HG03108 (cell line): ENCODE measurements around the gene SAP30L.

Source experiments
- ATAC-seq: cut with Tn5 transposase; IDR thresholded peaks from one replicate; pipeline ENCODE4 v1.9.1; 2021; ENCODE audit warnings: moderate library complexity; ENCODE audit not compliant: unreplicated experiment

SAP30L gene

DNA sequence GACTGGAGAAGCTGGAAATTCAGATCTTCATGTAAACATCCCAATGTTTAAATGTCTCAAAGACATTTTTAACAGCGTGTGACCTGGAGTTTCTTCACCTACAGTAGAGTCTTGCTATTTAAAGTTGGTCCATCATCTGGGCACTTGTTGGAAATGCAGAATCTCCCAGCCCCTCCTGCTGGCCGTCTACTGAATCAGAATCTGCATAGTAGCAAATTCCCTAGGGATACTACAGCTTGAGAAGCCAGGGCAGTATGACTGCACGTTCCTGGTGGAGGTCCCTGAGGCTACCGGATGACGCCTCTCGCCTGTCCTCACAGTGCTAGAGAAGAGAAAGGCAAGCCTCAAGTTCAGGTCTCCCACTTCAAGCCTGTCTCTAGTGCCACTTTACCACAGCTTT is 15.7 kb downstream of the SAP30L start:
- no peak for ATAC-seq

DNA sequence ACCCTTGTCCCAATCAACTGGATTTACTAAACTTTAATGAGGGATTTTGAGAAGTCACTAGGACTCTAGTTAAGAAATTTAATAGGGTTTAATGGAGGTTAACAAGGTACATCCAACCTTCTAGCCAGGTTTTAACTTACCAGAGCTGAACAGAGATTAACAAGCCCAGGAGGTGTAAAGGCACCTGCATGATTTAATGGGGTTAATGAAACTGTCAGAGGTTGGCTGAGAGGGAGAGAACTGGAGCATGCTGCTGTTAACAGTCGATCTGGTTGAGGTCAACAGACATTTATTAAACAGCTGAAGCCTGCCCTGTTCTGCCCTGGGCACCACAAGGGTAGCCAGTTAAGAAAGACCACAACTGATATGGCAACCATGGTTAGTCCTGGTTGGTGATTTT is 18.6 kb downstream of the SAP30L start:
- ATAC-seq, result no peak

GRCh38 chr5:154465169-154465568 is 19.4 kb downstream of the SAP30L start:
- no peak for ATAC-seq

GRCh38 chr5:154466147-154466546 is 20.4 kb downstream of the SAP30L start:
- no peak for ATAC-seq

GRCh38 chr5:154466671-154467070 is 20.9 kb downstream of the SAP30L start:
- ATAC-seq, result no peak

DNA sequence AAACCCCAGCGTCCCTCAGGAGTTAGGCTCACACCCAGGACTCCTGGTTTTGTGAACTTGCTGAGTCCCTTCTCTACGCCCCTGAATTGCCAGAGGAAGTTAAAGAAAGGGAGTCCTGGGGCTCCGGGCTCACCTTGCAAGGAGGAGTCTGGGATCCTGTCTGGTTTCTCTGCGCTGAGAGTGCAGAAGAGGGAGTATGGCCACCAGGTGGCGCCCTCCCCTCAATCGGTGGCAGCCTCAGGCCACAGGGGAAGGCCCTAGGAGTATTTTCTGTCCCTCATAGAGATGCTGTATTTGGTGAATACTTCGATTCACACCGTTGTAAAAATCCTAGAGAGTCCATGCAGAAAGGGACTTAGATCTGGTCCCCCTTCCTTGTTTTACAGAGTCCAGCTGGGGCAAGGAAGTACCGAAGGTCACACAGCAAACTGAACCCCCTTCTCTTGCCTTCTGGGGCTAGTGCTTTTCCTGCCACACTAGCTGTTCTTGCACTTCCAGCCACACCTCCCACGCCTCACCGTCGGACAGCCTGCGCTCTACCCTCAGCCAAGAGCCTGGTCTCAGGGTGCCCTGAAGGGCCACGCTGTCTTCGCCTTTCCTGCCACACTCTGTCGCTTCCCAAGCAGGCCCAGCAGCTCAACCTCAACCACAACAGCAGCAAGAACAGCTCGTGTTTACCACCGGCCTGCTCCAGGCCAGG is 22.0 kb downstream of the SAP30L start:
- ATAC-seq, result peak; percentile 81

DNA sequence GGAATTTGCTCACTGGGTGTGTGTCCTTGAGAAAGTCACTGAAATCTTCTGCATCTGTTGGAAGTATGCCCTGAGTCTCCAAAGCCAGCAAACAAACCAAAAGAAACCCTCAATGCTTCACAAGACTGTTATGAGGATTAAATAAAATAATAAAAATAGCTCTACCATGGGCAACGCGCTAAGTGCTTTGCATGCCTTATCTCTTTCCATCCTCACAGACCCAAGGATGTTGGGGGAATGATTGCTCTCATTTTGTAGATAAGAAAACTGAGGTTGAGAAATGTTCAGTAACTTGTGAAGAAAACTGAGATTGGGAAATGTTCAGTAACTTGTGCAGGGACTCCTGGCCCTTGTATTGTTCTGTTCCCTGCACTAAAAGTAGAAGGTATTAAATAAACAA is 24.3 kb downstream of the SAP30L start:
- ATAC-seq, result no peak

DNA sequence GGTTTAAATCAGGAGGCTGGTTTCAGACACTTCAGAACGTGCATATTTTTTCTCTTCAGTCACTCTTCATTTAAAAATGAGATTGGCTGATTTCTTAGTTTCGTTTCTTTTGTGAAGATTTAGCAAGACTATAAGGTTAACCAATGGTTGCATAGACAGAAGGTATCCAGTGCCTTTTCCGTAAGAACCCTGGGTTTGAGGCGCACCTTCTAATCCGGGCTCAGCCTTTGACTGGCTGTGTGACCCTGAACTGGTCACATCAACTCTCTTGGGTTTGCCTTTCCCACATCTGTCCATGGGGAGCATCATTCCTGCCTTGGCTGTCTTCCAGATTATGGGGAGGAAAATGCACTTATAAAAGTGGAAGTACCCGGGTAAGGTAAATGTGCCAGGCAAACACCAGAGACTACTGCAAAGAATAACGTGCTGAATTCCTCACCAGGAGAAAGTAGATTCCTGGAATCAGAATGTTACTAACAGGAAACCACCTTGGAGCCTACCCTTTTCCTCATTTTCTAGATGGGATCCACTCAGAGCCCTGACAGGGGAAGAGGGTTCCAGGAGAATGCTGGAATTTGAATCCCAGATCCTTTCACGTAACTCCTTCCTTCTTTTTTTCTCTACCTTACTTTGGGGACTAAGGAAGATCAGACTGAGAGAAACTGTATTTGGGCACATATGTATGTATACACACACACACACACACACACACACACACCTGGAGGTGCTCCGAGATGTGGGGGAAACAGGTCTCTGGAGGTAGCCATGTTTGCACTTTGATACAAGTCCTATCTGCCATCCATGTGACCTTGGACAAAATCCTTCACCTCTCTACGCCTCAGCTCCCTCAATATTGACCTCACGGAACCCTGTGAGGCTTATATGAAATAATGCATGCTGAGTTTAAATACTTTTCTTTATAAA is 25.4 kb downstream of the SAP30L start:
- ATAC-seq, result no peak

DNA sequence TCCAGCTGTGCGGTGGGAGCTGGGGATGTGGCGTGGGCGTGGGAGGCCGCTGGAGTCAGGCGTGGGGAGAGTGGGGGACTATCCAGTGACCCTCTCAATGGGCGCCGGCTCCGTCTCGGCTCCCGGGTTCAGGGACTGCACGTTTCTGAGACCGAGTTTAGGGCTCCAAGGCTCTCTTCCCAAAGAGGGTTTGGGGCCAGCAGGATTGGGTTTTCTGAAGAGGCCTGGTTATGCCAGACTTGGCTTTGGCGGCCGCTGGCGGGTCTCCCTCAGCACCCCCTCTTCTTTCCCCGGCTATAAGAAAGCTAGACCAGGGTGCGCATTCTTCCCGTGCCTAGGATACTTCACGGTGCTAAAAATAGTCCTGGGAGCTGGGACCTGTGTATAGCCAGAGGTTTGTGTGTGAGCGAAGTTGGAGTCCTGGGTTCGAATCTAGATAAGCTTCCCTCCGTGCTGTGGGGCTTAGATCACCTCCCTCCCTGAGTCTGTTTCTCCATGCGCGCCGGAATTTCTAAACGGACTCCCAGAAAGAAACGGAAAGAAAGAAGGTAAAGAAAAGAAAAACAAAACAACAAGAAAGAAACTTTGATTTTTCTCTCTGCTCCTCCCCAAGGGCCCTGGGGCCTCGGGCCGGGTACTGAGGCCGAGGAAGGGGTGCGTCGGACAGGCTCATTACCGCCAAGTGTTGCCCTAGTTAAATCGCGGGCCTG is 27.2 kb downstream of the SAP30L start:
- ATAC-seq, result no peak

- ATAC-seq, result no peak
These were observed 27.9 kb downstream of the SAP30L start for GRCh38 chr5:154473581-154474283.

DNA sequence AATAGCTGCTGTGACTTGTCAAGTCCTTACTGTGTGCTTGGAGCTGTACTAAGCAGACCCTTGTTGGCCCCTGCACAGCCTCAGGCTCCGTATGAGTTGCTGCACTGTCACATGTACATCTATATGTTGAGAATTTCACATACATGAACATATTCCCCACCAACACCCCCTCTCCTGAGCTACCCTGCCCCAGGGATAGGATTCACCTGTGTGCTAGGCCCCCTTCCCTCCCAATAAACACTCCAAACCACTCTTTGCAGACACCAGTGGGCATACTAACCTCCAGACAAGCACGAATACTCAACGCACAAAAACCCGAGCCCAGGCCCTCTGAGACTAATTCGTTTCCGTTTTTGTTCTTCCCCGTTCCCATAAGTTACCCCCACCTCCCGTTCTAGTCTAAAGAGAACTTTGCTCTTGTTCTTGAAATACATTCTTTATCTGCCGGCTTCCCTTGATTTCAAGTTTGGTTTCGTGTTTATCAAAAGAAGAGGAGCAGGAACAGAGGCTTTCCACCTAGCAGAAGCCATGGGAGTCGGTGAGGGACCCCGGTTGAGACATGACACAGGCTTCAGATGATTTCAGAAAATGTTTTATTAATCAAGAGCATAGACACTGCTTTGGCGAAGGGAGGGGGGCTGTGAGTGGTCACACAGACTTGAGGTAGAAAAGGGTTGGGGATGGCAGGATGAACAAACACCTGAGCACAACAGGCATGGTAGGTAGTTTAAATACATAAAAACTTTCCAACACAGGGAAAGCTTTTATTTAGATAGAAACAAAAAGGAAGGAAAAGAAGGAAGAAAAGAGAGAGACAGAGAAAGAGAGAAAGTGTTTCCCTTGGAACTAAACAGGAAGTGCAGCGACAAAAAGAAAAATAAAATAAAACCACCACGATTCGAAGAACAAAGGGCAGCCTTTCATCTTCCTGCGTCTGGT is 28.9 kb downstream of the SAP30L start:
- no peak for ATAC-seq

GRCh38 chr5:154475591-154476353 is 30.0 kb downstream of the SAP30L start:
- no peak for ATAC-seq

DNA sequence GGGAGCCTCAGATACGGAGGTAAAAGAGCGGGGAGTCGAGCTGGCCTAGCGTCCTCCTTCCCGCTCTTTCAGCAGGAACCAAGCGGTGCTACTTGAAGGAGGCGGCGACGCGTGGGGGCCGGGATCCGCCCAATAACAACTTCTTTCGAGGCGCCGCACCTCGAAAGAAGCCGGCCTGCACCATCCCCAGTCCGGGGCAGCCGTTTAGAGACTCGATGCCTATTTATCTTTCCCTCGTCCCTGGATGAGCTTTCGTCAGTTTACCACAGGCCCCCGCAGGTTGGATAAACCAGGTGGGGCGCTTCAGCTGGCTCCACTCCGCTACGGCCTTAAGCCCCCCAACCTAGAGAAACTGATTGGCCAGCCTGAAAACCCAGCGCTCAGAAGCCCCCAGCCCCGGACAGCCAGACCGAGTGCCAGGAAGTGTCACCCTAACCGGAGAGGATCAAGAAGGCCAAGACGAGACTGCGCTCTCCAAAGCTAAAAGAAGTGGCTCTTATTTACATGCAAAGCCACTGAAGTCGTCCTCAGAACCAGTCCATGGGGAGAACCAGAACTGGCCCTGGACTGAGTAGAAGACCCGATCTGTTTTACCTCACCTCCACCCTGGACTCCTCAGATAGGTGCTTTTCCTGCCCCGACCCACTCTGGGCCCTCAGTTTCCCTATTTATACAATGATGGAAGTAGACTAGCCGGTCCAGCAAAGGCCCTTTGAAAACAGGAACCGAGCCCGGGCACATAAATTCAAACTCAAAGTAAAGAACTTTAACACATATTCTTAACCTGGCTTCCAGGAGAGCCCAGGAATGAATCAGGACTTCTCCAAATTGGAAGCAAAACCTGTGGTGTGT is 30.8 kb downstream of the SAP30L start:
- no peak for ATAC-seq

- ATAC-seq, result no peak
These were observed 31.8 kb downstream of the SAP30L start for GRCh38 chr5:154477382-154478223.

GRCh38 chr5:154478224-154478565 is 32.4 kb downstream of the SAP30L start, which contains the start of gene HAND1:
Gene HAND1, minus strand, starts transcription at chr5:154478227. Its CDS starts 219 bp downstream, at chr5:154478008.
- no peak for ATAC-seq

- no peak for ATAC-seq
These were observed 33.0 kb downstream of the SAP30L start for GRCh38 chr5:154478752-154479159.
